Hepatic stellate cell (primary cell): ENCODE data around the gene PHETA1.
A peak's percentile ranks its signal among the peaks of the same experiment; 100 is the strongest.

Experiments used
- DNase-seq: peaks from one replicate; pipeline ENCODE4 v3.0.0; 2011; ENCODE audit warnings: low spot score

PHETA1 gene

DNA sequence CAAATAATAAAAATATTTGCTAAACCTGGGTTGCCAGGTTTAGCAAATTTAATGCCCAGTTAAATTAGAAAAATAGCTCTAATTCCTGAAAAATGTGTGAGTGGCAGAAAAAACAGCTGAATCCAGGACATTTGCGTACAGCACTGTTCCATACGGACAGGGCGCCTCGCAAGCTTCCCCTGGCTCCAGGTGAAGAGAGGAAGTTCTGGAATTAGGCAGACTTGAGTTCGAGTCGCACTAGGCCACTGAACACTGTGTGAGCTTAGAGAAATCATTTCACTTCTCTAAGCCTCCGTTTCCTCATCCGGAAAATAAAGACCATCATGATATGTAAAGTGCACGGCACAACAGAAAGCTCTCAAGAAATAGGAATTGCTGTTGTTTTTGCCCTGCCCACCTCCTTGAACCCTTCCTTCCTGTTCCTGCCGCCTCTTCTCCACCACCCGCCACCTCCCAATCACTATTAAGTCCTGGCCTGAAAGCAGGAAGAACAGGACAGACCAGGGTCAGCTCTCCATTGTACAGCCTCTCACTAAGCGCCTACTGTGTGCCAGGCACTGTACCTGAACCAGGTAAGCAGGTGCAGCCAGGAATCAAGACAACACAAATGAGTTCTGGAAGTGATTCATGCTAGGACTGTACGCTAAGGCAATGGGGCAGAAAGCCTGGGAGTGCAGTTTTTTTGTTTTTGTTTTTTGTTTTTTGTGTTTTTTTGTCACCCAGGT, 763 bp upstream of the PHETA1 start:
- DNase-seq: no peak

DNA sequence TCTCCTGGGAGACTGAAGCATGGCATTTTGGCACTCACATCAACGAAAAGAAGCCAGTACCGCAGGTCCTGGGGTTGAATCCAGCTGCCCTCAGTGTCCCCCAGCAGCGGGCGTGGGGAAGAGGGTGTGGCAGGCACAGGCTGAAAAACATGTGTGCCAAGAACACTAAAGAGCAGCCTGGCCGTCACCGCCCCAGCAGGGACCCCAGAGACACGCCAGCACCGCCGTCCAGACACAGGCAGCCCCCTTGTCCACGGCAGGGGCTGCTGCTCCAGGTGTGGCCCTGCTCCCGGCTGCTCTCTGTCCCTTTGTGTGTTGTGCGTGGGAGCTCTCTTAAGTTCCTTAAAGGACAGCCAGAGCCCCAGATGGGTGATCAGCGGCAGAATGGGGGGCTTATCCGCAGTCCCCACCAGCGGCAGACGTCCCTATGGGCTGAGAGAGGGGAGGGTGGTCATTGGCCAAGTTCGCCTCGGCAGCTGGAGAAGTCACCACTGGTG, 556 bp downstream of the PHETA1 start:
- peak; percentile 32 for DNase-seq

DNA sequence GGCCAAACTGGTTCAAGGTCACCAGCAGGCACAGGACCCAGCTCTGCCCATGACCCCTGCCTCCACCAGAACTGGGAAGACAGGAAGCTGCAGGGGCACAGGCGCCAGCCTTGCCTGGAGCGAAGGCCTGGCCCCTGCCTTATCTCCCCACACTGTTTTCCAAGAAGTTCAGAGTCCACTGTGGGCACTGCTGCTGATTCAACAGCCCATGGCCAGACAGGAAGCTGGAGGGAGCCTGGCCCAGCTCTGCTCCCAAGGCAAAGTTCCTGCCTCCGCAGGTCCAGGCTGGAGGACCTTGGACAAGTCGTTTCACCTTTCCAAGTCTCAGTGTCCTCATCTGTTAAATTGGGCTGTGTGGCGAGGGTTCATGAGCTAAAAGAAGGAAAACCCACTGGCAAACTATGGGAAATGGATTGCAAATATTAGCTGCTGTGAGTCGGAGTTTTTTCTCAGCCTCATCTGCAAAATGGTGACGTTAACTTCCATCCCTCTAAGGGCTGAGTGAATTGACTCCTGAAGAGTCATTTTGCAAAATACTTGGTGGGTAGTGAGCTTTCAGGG, 1.2 kb downstream of the PHETA1 start:
- DNase-seq: peak; percentile 32

DNA sequence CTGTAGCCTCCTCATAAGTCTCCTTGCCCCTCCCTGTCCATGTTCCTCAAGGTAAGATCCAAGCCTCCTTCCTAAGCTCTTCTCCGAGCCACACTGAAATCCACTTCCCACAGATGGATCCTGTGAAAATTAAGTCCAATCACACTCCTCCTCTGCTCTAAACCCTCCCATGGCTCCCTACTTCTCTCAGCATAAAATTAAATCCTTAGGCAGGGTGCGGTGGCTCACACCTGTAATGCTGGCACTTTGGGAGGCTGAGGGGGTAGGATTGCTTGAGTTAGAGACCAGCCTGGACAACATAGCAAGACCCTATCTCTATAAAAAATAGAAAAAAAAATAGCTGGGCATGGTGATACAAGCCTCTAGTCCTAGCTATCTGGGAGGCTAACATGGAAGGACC, 2.3 kb downstream of the PHETA1 start:
- DNase-seq: no peak

DNA sequence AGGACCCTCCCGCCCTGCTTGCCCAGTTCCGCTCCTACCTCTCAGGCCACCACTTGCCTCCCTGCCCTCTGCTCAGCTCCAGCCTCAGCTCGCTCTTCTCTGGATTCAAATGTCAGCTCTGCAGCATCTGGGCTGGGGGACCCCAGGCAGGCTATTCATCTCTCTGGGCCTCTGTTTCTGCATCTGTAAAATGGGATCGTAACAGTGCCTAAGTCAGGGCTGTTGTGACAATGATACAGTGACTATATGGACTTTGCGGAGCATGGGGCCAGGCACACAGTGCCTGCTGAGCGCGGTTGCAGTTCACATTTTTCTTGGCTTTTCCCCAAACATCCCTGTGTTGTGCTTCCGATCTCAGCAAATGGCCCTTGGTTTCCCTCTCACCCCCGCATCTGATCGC, 2.8 kb downstream of the PHETA1 start:
- DNase-seq: no peak

DNA sequence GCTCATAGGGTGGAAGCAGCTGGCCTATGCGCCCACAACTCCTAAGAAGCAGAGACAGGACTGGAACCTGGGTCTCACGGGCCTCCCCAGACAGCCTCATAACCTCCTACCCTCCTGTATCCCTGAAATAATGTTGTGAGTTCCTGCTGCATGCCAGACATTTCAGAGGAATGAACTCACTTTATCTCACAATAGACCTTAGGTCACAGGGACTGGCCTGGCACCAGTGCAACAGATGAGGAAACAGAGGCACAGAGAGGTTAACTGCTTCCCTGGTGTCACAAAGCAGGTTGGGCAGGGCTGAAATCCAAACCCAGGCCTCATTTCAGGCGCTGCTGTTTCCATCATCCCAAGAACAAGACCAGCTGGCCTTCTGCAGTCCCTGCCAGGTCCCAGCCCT, 5.3 kb downstream of the PHETA1 start:
- peak; percentile 56 for DNase-seq

DNA sequence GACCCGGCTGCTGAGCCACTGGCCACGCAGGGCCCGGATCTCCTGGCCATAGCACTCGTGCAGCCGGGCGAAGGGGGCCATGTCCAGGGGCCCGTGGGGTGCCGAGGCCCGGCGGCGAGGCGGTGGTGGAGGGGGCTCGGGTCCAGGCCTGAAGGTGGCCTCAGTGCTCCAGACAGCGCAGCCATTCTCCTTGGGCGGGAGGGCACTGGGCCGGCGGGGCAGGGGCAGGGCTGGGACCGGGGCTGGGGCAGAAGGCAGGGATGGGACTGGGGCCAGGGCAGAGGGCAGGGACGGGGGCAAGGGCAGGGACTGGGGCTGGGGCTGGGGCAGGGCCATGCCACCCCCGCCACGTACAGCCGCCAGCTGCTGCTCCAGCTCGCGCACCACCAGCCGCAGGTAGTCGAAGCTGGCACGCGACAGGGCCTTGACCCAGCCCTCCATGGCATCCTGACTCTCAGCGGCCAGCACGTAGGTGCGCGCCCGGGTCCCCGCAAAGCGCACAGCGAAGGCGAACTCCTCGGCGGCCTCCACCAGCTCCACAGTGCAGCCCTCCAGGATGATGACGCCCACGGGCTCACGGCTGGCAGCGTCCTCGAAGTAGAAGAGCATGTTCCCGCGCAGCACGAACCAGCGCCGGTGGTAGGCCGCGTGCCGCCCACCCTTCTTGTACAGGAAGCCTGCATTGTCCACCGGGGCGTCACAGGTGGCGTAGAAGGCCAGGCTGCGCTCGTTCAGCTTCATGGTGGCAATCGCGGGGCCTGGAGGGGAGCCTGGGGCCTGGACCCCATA, 6.0 kb downstream of the PHETA1 start:
- no peak for DNase-seq

DNA sequence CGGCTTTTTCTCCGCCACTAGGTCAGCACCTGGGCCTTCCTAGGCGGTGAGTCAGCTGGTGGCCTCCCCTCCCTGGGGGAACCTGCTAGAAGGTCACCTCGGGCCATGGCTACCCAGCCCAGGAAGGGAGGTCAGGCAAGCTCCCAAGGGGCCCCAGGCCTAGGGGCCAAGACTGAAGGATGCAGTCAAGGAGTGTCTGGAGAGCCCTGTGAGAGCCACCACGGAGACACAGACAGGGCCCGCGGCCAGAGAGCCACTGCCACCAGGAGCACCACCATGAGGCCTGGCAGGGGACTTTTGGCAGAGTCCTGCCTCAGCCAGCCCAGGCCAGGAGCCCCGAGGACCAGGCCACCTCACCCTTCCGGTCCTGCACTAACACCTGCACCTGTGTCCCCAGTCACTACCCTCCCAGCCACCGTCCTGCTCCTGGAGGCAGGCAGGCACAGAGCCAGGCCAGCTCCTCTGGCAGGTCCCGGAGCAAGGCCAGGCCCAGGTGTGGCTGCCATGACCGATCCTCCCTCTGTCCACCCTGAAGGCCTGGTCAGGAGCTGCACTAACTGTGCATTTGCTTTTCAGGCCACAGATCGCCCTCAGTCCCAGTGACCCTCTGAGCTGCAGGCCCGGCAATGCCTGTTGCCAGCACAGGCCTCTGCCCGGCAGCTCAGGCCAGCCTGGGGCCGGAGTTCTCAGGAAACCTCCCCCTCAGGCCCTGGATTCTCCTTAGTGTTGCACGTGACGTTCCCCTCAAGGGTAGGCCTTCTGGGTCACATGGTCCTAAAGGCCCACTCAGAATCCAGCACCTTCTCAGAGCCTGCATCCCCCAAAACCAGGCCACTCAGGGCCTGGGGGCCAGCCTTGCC, 6.9 kb downstream of the PHETA1 start:
- no peak for DNase-seq

DNA sequence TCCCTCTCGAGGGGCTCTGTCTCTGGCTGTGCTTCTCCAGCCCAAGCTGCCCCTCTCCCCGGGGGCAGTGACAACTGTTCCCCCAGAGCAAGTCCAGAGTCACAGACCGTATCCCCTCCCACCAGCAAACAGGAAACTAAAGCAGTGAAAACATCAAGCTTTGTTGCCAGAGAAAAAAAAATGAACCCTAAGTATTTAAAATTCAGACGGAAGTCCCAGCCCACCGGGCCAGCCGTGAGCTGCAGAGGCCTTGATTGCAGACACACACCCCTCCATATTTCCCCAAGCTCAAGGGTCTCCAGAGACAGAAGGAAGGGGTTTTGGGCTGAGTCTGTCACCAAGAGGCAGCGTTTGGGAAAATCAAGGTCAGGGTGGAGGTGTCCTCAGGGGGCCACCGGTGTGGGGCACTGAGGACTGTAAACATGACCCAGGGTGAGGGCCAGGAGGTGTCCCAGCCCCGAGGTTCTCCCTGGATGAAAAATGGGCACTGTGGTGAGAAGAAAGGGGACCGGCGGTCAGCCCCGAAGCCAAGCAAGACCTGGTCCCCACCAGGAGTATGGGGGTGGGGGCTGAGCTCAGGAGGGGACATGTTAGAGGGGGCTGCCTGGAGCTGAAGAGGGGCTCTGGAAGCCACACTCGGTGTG, 7.7 kb downstream of the PHETA1 start:
- DNase-seq: no peak

DNA sequence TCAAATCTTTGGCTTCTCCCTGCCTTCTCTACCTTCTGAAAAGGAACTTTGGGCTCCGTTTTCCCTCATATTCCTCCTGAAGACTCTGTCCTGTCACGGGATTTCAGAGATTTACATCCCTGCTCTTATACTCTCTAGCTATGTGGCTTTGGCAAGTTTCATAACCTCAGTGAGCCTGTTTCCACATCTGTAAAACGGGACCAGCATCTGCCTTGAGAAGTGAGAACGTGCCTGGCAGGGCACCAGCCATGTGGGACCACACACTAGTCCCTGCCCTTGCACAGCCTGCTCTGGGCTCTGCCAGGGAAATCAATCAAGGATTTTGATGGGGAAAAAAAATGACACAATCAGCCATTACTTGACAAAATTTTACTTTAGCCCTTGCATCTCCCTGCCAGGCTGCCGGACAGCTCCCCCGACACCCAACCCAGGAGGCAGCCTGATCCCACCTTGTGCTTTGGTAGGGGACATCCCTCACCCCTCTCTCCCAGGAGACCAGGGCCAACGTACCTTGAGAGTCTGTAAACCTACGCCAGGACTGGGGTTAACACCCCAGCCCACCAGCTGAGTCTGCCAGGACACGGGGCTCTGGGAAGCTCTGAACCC, 8.5 kb downstream of the PHETA1 start:
- DNase-seq: no peak

DNA sequence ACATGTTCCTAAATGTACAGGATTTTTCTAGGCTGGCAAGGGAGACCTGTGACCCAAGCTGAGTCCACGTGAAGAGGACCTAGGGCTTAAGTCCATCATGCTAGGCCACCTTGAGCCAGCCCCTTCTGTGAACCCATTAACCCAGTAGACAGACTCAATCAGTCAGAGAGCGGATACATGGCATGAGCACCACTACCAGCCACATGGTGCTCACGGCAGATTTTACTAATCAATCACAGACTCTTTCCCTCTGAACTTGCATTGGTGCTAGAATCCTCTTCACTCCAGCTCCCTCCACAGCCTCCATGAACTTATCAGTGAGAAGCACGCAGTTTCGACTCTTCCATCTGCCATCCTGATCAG, 9.0 kb downstream of the PHETA1 start:
- DNase-seq: no peak

DNA sequence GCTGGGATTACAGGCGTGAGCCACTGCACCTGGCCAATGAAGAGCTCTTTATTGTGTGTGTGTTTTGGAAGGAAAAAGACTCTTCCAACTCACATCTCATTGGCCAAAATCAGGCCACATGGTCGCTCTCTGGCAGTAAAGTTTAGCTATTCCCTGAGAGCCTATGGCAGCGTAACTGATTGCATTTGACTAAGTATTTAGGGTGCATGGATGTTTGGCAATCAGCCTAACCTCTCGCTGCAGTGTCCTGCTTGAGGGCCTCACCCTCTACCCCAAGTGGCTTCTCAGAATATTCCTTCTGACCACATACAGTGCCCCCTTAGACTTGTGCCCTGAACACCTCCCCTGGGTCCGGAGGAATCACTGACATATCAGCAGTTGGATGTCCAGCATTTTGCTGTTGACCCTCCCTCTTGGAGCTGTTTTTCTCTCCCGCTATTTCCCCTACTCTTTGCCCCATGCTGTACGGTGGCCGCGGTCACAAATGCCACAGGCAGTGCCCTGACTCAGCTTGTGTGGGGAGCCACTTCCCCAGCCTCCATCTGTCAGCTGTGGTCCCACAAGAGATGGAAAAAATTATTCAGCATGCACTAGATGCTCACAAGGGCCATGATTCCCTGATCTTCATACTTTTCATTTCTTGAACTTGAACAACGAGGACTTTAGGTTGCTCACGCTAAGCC, 9.5 kb downstream of the PHETA1 start:
- no peak for DNase-seq

DNA sequence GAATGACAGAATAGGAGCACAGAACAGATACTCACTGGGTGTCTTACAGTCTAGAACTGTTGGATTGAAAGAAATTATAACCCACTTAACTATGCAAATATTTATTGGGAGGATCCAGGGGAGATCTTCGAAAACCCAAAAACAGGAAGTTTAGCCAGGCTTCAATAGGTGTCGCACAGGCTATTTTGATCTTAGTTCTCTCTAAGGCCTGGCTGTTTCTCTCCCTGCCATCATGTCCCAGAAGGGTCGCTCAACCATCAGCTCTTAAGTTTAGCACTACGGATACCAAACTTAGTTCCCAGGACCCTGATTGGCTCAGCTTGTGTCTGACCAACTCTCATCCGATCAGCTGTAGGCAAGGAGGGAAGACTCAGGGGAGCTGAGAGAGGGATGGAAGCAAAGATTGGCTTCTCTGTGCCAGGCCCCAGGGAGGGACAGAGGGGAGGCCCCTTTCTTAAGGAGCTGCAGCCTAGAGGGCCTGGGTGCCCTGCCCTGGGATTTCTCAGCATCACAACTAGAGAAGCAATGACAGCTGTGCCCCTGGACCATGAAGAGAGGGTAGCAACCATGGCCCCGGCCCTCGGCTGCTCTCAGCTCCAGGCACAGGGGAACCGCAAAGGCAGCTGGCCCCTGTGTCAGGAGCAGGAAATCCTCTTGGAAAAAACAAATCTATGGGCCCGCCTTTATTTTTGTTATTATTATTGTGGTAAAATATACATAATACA, 13.5 kb downstream of the PHETA1 start:
- no peak for DNase-seq

DNA sequence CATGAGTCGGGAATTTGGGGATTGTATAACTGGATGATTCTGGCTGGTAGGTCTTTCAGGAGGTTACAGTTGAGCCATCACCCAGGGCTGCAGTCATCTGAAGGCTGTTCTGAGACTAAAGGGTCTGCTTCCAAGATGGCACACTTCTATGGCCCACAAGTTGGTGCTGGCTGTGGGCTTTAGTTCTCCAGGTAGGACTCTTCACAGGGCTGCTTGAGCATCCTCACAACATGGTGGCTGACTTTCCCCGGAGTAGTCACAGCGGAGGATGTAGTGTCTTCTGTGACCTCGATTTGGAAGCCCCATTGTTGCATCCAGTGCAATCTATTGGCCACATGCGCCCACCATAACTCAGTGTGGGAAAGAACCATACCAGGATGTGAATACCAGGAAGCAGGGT, 14.4 kb downstream of the PHETA1 start:
- DNase-seq: no peak

DNA sequence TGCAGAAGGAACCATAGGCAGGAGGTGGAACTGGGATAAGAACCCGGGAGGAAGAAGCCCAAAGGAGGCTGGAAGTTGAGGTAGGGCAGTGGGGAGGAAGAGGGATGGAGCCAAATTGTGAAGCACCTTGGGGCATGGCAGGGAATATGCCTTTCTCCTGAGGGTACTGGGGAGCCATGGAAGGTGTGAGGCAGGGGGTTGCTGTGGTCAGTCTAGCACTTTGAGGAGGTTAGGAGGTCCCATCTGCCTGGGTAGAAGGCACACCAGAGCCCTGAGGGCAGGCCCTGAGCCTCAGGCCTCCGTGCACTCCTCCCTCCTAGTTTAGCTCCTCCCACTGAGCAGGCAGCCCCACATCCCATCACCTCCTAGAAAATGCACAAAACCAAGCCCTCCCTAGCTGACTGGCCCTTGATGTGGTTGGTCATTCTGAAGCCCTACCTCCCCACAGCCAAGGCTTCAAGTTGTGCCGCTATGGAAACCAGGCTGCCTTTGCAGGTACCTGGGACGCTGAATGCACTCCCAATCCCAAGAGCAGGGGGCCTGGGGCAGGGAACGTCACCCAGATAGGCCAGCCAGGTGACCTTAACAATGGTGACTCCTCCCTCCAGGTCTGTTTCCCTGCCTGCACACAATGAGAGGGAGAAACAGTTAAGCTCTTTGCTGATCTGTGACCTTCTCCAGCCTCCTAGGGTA, 15.1 kb downstream of the PHETA1 start:
- no peak for DNase-seq

DNA sequence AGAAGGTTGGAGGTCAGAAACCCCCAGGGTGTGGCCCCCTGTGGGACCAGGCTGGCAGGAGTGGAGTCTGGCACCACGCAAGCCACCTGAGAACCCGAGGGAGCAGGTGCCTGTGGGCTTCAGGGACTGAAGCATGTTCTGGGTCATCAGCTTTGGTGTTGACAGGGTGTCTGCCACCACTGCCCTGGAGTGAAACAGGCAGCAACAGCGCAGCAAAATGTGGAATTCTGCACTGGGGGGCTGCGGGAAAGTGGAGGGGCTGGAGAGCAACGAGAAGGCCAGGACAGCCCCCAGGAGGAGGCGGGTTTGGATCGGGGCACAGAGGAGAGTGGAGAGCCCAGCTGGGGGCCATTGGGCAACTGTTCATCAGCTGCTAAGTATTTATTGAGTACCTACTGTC, 15.9 kb downstream of the PHETA1 start:
- DNase-seq: no peak

DNA sequence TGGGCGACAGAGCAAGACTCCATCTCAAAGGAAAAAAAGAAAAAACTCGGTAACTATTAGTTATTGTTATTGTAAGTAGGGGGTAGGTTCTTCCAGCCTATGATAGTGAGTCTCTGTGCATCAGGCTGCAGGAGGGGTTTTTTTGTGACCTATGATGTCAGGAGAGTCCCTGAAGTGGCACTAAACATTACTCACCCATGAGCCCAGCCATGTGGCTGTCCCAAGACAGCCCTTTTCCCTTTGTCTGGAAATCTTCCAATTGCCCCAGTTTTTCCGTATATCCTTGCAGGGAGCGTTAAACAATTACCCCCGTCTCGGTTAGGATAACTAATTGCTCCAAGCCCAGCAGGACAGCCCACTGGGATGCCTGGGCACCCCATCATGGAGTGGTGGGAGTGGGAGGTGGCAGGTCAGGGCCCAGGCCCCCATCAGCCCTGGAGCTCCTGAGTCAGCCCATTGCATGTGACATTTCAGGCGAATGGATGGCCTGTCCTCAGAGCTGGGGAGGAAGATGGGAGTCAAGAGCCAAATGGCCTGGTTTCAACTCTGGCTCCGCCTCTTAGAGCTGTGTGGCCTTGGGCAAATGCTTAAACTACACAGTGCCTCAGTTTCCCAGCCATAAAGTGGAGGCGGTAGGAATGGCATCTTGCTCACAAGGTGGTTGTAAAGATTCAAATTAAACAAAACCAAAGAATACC, 16.4 kb downstream of the PHETA1 start:
- no peak for DNase-seq

DNA sequence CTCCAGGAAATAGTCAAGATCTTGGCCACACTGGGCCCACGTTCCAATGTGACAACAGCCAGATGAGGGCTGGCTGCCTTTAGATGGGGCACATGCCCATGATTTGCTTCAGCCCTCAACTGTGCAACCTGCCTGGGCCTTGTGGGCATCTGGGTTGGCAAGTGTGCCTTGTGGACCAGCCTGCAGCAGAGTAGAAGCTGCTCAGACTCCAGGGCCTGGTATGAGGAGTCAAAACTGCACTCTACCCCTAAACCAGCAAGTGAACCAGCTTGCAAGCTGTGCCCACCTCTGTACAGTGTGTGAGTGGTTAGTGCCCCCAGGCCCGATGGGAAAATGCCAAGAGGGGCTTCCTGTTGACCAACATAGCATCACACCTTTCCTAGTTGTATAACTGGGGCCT, 17.9 kb downstream of the PHETA1 start:
- DNase-seq: no peak
